ENCODE results near the gene PPP2R1A. TPM values are rescaled to one million over a fixed set of nuclear protein-coding genes. Genes with fewer than 3 reads are reported as not detected.

Gene PPP2R1A
- total RNA-seq, 1 donor from 2014 or later = 302 TPM

DNA sequence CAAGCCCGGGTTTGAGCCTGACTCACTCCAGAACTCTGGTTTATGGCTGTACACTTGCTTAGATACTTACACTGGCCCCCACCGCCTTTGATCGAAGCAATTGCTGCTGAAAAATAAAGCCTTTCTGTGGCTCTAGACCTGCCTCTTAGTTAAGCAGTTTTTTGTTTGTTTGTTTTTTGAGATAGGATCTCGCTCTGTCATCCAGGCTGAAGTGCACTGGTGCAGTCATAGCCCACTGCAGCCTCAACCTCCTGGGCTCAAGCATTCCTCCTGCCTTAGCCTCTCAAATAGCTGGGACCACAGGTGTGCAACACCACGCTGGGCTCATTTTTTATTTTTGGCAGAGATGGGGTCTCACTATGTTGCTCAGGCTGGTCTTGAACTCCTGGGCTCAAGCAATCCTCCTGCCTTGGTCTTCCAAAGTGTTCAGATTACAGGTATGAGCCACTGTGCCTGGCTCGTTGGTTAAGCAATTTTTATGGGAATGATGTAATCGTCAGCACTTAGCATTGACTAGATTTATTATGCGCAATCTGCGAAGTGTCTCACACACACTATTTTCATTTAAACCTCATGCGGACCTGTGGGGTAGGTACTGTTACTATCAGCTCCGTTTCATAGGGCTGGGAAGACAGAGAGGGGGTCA is 22.2 kb downstream of the PPP2R1A start:
- TF ChIP-seq CTCF (IDR thresholded peaks at IDR 0.05; ENCODE audit: unreplicated experiment) = no peak
- H3K36me3 Mint-ChIP-seq (ENCODE audit: low read depth, unreplicated experiment) = peaks cover 46% of the 10 kb centered on the region
- H3K27ac Mint-ChIP-seq (ENCODE audit: unreplicated experiment) = peak overlapping the region; percentile 31
- no peaks in the 10 kb centered on the region for H3K4me1 Mint-ChIP-seq (ENCODE audit: unreplicated experiment)
- DNase-seq (ENCODE audit: low spot score) = no peak
- H3K9me3 Mint-ChIP-seq (ENCODE audit: unreplicated experiment) = no peaks in the 10 kb centered on the region
- H3K27me3 Mint-ChIP-seq (ENCODE audit: unreplicated experiment) = peaks cover 3% of the 10 kb centered on the region
- peak overlapping the region; percentile 42 for H3K4me3 Mint-ChIP-seq (ENCODE audit: unreplicated experiment)

DNA sequence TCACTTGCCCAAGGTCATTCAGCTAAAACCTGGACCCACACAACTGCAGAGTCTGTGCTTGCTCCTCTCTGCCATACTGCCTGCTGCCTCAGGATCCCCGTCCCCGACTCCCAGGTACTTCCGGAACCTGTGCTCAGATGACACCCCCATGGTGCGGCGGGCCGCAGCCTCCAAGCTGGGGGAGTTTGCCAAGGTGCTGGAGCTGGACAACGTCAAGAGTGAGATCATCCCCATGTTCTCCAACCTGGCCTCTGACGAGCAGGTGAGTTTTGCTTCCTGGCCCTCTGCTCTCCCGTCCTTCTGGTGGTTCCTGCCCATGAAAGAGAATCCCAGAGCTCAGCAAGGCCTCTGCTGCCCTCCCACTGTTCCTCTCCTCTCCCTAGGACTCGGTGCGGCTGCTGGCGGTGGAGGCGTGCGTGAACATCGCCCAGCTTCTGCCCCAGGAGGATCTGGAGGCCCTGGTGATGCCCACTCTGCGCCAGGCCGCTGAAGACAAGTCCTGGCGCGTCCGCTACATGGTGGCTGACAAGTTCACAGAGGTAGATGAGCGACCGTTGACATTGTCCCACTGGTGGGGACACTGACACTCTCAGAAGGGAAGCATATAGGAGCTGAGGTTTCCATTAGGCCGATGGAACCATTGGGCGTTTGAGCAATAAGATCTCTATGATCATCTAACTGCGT is 22.9 kb downstream of the PPP2R1A start:
- Mint-ChIP-seq H3K27ac (ENCODE audit: unreplicated experiment) (peak overlapping the region; percentile 31), H3K36me3 (ENCODE audit: low read depth, unreplicated experiment) (peaks cover 51% of the 10 kb centered on the region), H3K27me3 (ENCODE audit: unreplicated experiment) (peaks cover 3% of the 10 kb centered on the region), H3K4me1 (ENCODE audit: unreplicated experiment) (no peaks in the 10 kb centered on the region), H3K4me3 (ENCODE audit: unreplicated experiment) (peak overlapping the region; percentile 67), H3K9me3 (ENCODE audit: unreplicated experiment) (no peaks in the 10 kb centered on the region)
- DNase-seq (ENCODE audit: low spot score) = no peak
- no peak for TF ChIP-seq CTCF (IDR thresholded peaks at IDR 0.05; ENCODE audit: unreplicated experiment)

- DNase-seq (ENCODE audit: low spot score) = no peak
- no peaks in the 10 kb centered on the region for H3K4me1 Mint-ChIP-seq (ENCODE audit: unreplicated experiment)
- H3K36me3 Mint-ChIP-seq (ENCODE audit: low read depth, unreplicated experiment) = peaks cover 58% of the 10 kb centered on the region
- no peak overlapping the region for H3K27ac Mint-ChIP-seq (ENCODE audit: unreplicated experiment)
- TF ChIP-seq CTCF (IDR thresholded peaks at IDR 0.05; ENCODE audit: unreplicated experiment) = no peak
- peaks cover 6% of the 10 kb centered on the region for H3K27me3 Mint-ChIP-seq (ENCODE audit: unreplicated experiment)
- no peaks in the 10 kb centered on the region for H3K9me3 Mint-ChIP-seq (ENCODE audit: unreplicated experiment)
- no peak overlapping the region for H3K4me3 Mint-ChIP-seq (ENCODE audit: unreplicated experiment)
These were observed 24.4 kb downstream of the PPP2R1A start for GRCh38 chr19:52214241-52214640.

DNA sequence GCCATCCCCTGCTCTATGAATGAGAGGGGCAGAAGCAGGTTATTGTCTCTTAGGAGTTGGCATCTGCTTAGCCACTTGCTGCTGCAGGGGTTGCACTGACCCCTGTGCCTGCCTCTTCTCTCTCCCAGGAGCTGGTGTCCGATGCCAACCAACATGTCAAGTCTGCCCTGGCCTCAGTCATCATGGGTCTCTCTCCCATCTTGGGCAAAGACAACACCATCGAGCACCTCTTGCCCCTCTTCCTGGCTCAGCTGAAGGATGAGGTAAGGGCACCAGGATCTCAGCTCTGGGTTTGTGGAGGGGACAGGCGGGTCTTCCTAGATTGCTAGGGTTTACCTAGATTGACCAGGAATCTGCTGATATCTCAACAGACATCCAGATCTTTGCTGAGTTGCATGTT is 26.5 kb downstream of the PPP2R1A start:
- no peak overlapping the region for H3K27ac Mint-ChIP-seq (ENCODE audit: unreplicated experiment)
- H3K36me3 Mint-ChIP-seq (ENCODE audit: low read depth, unreplicated experiment) = peaks cover 67% of the 10 kb centered on the region
- H3K9me3 Mint-ChIP-seq (ENCODE audit: unreplicated experiment) = no peaks in the 10 kb centered on the region
- no peak for DNase-seq (ENCODE audit: low spot score)
- H3K4me1 Mint-ChIP-seq (ENCODE audit: unreplicated experiment) = no peaks in the 10 kb centered on the region
- H3K4me3 Mint-ChIP-seq (ENCODE audit: unreplicated experiment) = no peak overlapping the region
- TF ChIP-seq CTCF (IDR thresholded peaks at IDR 0.05; ENCODE audit: unreplicated experiment) = no peak
- peaks cover 10% of the 10 kb centered on the region for H3K27me3 Mint-ChIP-seq (ENCODE audit: unreplicated experiment)

- DNase-seq (ENCODE audit: low spot score) = no peak
- Mint-ChIP-seq H3K36me3 (ENCODE audit: low read depth, unreplicated experiment) (peaks cover 65% of the 10 kb centered on the region), H3K9me3 (ENCODE audit: unreplicated experiment) (no peaks in the 10 kb centered on the region), H3K27ac (ENCODE audit: unreplicated experiment) (peak overlapping the region; percentile 12), H3K27me3 (ENCODE audit: unreplicated experiment) (peaks cover 12% of the 10 kb centered on the region), H3K4me1 (ENCODE audit: unreplicated experiment) (no peaks in the 10 kb centered on the region), H3K4me3 (ENCODE audit: unreplicated experiment) (peak overlapping the region; percentile 2)
- no peak for TF ChIP-seq CTCF (IDR thresholded peaks at IDR 0.05; ENCODE audit: unreplicated experiment)
These were observed 27.7 kb downstream of the PPP2R1A start for GRCh38 chr19:52217576-52217975.
